Measurements from ENCODE around the gene ARMC7.

The ARMC7 gene

DNA sequence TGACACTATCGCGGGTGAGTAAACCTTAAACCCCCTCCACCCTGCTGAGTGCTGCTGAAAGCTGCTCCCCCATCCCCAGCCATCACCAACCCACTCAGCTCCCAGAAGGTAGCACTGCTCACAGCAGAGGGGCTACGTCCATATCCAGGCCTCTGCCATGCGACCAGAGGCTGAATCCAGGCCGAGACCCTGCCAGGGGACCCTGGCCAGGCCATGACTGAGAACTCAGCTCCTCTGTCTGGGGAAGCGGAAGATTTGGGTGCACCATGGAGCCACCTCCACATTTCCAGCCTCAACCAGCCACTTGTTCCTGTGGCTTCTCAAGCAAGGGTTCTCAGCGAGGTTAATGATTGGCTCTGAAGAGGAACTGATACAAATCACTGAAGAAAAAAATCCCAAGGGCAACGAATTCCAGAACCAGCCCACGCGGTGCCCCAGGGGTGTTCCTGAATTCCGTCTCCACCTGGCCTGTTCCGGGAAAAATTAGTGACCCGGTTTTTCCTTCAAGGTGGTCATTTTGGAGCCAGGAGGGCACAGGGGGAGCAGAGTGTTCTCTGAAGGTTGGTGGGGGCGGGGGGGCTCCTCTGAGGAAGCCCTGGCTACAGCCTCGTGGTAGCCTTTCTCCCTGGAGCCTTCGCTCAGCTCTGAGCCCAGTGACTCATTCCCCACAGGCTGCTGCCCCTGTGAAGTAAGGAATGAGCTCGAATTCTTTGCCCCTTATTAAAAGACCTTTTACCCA is 31.3 kb upstream of the ARMC7 start:
- no peak for DNase-seq (ENCODE audit: low read depth in 2 of 2)

- no peak for DNase-seq (ENCODE audit: low read depth in 2 of 2)
These were observed 30.8 kb upstream of the ARMC7 start for GRCh38 chr17:75079023-75079373.

- DNase-seq (ENCODE audit: low read depth in 2 of 2) = no peak
These were observed 27.9 kb upstream of the ARMC7 start for GRCh38 chr17:75081611-75082540.

DNA sequence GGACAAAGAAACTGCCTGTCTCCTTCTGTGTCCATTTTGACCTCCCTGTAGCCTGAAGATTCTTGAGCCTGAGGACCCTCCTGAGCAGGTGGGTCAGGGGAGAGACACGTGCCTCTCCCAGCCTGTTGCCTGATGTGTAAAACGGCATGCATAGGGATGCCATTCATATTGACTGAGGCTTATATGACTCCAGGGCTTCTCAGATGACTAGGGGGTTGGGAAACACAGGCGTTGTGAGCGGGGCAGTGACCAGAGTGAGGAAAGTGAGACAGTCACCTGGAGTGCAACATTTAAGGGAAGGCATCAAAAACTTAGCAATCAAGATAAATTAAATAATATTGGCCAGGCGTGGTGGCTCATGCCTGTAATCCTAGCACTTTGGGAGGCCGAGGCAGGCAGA is 27.1 kb upstream of the ARMC7 start:
- no peak for DNase-seq (ENCODE audit: low read depth in 2 of 2)

- DNase-seq (ENCODE audit: low read depth in 2 of 2) = no peak
These were observed 25.6 kb upstream of the ARMC7 start for GRCh38 chr17:75084039-75084660.

GRCh38 chr17:75086496-75087181 is 23.1 kb upstream of the ARMC7 start:
- DNase-seq (ENCODE audit: low read depth in 2 of 2) = no peak

DNA sequence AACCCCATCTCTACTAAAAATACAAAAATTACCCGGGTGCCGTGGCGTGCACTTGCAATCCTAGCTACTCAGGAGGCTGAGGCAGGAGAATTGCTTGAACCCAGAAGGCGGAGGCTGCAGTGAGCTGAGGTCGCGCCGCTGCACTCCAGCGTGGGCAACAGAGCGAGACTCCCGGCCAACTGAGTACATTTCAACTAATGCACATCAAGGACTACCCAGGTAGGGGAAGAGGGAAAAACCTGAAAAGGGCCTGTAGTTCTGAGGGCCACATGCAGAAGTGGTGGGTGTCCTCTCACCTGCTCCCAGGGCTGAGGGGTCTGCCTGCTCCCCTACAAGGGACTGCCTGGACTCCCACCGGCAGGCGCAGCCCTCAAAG is 22.6 kb upstream of the ARMC7 start:
- no peak for DNase-seq (ENCODE audit: low read depth in 2 of 2)

GRCh38 chr17:75087558-75088453 is 22.0 kb upstream of the ARMC7 start, which contains the start of gene SLC16A5:
Gene SLC16A5 (plus strand): TSS chr17:75087954. CDS start chr17:75093637, 5,683 bp downstream.
- no peak for DNase-seq (ENCODE audit: low read depth in 2 of 2)

DNA sequence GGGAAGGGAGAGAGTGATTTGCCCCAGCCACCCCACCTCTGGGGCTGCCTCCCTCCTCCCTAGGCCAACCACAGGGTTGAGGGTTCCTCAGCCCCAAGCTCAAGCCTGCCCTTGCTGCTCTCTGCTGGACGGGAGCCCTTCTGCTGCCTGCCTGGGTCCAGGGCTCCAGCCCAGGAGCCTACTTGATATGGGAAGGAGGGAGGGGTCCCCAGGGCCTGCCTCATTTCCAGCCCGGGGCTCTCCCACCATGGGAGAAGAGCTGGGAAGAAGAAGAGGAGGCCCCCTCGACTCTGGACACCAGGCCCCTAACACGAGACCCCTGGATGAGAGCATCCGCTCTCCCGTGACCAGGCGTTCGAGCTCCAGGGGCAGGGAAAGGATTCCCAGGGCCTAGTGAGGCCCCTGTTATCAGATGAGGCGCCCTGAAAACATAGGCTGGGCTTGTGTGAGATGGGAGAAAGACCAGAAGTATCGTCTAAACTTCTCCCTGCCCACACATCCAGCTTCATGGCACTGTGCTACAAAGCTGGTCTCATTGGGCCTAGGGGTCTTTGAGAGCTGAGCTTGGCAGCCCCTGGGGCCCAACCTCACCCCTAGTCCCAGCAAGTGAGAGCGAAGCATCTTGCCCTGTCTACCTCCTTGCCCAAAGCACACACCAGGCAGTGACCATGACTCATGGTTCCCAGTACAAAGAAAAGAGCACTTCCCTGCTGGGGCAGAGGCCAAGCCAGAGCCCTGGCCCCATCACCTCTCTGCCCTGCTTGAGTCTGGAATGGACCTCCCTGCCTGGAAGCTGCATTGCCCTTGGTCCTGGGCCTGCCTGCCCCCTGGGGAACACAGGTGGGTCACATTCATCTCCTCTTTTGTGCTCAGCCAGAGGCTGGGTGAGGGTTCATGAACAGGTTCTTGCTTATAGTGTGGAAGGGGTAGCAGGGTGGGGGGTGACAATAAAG is 21.0 kb upstream of the ARMC7 start:
- DNase-seq (ENCODE audit: low read depth in 2 of 2) = no peak

DNA sequence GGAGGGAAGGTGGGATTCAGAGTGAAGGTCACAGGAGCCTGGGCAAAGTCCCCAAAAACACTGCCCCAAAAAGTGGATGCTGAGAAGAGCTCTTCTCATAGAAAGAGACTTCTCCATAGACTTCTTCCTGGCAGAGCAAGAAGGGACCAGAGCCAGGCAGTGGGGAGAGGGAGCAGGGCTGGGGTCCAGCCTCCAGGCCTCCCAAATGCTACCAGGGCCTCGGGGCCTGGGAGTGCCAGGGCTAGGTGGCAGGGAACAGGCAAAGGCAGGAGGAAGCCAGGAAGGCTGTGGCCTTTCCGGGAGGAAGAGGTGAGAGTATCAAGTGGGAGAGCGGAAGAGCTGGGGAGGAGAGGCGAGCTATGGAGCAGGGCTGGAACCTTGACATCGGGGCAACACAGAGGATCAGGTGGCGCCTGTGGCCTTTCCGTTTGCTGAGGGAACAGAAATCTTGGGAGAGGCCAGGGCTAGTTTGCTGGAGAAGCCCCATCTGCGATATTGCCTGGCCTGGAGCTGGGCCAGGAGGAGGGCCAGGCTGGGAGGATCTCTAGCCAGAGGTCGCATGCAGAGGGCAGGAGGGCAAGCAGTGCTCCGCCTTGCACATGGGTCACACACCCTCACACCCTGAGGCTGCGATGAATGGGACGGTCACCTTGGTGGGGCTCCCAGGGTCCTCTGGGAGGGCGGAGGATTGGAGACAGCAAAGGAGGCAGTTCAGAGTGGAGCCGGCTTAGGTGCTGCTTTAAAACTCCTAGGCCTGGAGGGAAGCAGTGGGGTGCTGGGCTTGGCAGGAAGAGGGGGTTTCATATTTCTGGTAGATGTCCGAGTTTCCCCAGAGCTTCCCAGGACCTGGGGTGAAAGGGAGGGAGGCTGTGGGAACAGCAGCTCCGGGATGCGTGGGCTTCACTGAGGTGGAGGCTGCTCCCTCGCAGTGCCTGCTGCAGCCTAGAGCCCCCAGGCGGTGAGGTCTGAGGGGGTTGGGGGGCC is 18.6 kb upstream of the ARMC7 start:
- DNase-seq (ENCODE audit: low read depth in 2 of 2) = no peak

- no peak for DNase-seq (ENCODE audit: low read depth in 2 of 2)
These were observed 17.9 kb upstream of the ARMC7 start for GRCh38 chr17:75091855-75092327.

DNA sequence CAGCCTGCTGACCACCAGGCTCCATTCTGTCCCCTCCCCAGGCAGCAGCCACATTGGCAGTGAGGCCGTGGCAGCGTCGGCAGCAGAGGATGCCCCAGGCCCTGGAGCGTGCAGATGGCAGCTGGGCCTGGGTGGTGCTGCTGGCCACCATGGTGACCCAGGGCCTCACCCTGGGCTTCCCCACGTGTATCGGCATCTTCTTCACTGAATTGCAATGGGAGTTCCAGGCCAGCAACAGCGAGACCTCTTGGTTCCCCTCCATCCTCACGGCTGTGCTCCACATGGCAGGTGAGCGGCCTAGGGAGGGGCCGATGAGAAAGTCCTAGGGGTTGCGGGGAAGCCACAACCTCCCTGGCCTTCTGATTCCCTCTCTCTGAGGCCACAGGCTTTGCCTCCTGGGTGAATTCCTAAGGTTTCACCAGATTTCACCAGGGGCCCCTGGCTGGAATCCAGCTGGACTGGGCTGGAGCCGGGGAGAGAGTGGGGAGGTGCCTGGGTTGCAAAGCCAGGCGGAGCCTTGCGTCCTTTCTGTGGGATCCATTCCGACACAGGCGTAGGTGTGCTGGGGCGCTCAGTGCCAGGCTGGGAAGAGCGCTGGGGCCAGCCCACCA is 16.1 kb upstream of the ARMC7 start:
- no peak for DNase-seq (ENCODE audit: low read depth in 2 of 2)

DNA sequence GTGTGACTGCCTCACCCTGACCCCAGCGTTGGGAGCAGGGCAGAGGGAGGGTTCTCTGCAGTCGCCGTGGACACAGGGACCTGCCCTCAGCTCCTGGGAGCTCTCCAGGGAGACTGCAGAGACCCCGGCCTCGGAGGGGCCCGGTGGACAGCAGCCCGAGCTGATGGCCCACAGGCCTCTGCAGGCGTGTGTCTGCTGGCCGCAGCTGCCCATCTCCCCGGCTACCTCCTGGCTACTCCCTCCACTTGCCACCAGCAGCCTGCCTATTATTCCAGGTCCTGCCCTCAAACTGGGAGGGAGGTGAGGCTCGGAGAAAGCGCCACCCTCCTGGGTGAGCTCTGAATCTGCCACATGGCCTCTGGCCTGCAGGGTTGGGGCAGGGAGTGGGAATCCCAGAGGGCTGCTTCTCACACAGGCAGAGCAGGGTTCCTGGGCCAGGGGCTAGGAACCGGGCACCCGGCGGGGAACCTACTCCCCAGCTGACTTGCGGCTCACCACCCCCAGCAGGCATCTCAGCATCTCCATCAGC is 14.8 kb upstream of the ARMC7 start:
- no peak for DNase-seq (ENCODE audit: low read depth in 2 of 2)

DNA sequence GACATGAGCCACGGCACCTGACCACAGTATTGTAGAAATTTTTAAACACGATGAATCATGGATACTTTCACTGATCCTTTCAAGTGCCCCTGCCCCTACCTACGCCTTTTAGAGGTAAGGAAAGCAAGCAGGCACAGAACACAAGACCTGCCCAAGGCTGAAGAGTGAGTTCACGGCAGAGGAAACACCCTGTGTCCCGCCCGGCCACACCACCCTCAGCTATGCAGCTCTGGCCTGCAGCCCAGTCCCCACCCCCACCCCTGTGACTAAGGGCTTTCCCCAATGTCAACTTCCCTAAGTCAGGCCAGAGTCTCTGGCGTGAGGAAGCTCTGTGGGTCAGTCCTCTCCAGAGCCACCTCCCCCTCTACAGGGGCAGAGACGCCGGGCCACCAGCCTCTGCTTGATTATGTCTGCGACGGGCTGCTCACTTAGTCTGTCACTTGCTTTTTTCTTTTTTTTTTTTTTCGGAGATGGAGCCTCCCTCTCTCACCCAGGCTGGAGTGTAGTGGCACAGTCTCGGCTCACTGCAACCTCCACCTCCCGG is 13.6 kb upstream of the ARMC7 start:
- no peak for DNase-seq (ENCODE audit: low read depth in 2 of 2)

GRCh38 chr17:75097865-75098264 is 11.9 kb upstream of the ARMC7 start:
- no peak for DNase-seq (ENCODE audit: low read depth in 2 of 2)

DNA sequence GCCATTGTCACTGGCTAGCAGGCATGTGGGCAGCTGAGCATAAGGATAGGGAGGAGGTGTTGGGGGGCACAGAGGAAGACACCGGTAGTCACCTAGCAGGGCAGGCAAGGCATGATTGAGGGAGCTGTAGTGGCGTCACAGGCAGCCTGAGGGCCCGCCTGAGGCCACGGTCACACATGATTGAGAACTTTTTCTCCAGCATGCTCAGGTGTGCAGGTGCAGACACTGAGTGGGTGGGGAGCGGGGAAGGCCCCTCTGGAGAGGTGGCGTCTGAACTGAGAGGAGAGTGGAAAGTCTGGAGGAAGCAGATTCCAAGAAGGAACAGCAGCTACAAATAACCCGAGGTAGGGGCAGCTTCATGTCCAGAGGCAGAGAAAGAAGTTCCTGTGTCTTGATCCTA is 10.9 kb upstream of the ARMC7 start:
- DNase-seq (ENCODE audit: low read depth in 2 of 2) = no peak

GRCh38 chr17:75099881-75100595 is 9.7 kb upstream of the ARMC7 start:
- DNase-seq (ENCODE audit: low read depth in 2 of 2) = no peak

All from stimulated activated CD8-positive, alpha-beta memory T cell treated with anti-CD3 and anti-CD28 coated beads, Interleukin-2, amount 100 ng/mL, for 48 hours (primary cell).